Measurements from ENCODE around the gene MLC1.
"Not testable (repeated sequence)": the region's sequence is repeated elsewhere in the genome, so short reads cannot be mapped to it uniquely, and the experiment has no call there.

Gene MLC1

GRCh38 chr22:50089231-50089630 lies 4.0 kb upstream of the MLC1 start:
- H3K27me3 ChIP-seq (ENCODE audit: control insufficient read depth in 5 of 5, insufficient read depth in 4 of 5, low read length in 5 of 5) = peaks cover 8 to 15% (median 9%) of the 10 kb centered on the region in 5 donors
- peaks cover 0 to 2% (median 0%) of the 10 kb centered on the region in 5 donors for H3K9me3 ChIP-seq (ENCODE audit: control insufficient read depth in 5 of 5, low read length in 5 of 5)
- no peaks in the 10 kb centered on the region for H3K36me3 ChIP-seq (ENCODE audit: control insufficient read depth in 5 of 5, insufficient read depth in 5 of 5, low read length in 5 of 5)
- peaks cover 0 to 4% (median 0%) of the 10 kb centered on the region in 5 donors for H3K4me1 ChIP-seq (ENCODE audit: control insufficient read depth in 5 of 5, insufficient read depth in 5 of 5, low read length in 5 of 5)
- no peak overlapping the region for H3K9ac ChIP-seq (ENCODE audit: low read length in 5 of 5)
- H3K27ac ChIP-seq (ENCODE audit: low read depth, low read length) = no peak overlapping the region
- no peak overlapping the region for H3K4me3 ChIP-seq (ENCODE audit: low read depth in 1 of 5, low read length in 5 of 5)

- H3K27ac ChIP-seq (ENCODE audit: low read depth, low read length) = no peak overlapping the region
- H3K9me3 ChIP-seq (ENCODE audit: control insufficient read depth in 5 of 5, low read length in 5 of 5) = peaks cover 0 to 2% (median 0%) of the 10 kb centered on the region in 5 donors
- peaks cover 11 to 15% (median 14%) of the 10 kb centered on the region in 5 donors for H3K27me3 ChIP-seq (ENCODE audit: control insufficient read depth in 5 of 5, insufficient read depth in 4 of 5, low read length in 5 of 5)
- H3K4me3 ChIP-seq (ENCODE audit: low read depth in 1 of 5, low read length in 5 of 5) = no peak overlapping the region
- no peaks in the 10 kb centered on the region for H3K36me3 ChIP-seq (ENCODE audit: control insufficient read depth in 5 of 5, insufficient read depth in 5 of 5, low read length in 5 of 5)
- no peak overlapping the region for H3K9ac ChIP-seq (ENCODE audit: low read length in 5 of 5)
- peaks cover 0 to 10% (median 5%) of the 10 kb centered on the region in 5 donors for H3K4me1 ChIP-seq (ENCODE audit: control insufficient read depth in 5 of 5, insufficient read depth in 5 of 5, low read length in 5 of 5)
Observed at GRCh38 chr22:50088096-50088495, 2.9 kb upstream of the MLC1 start.

- H3K27ac ChIP-seq (ENCODE audit: low read depth, low read length) = no peak overlapping the region
- H3K4me3 ChIP-seq (ENCODE audit: low read depth in 1 of 5, low read length in 5 of 5) = no peak overlapping the region
- peaks cover 0 to 15% (median 5%) of the 10 kb centered on the region in 5 donors for H3K4me1 ChIP-seq (ENCODE audit: control insufficient read depth in 5 of 5, insufficient read depth in 5 of 5, low read length in 5 of 5)
- no peak overlapping the region for H3K9ac ChIP-seq (ENCODE audit: low read length in 5 of 5)
- H3K9me3 ChIP-seq (ENCODE audit: control insufficient read depth in 5 of 5, low read length in 5 of 5) = peaks cover 0 to 2% (median 0%) of the 10 kb centered on the region in 5 donors
- H3K36me3 ChIP-seq (ENCODE audit: control insufficient read depth in 5 of 5, insufficient read depth in 5 of 5, low read length in 5 of 5) = no peaks in the 10 kb centered on the region
- peaks cover 11 to 17% (median 15%) of the 10 kb centered on the region in 5 donors for H3K27me3 ChIP-seq (ENCODE audit: control insufficient read depth in 5 of 5, insufficient read depth in 4 of 5, low read length in 5 of 5)
Observed at GRCh38 chr22:50087646-50088045, 2.4 kb upstream of the MLC1 start.

GRCh38 chr22:50086975-50087374 lies 1.7 kb upstream of the MLC1 start:
- not testable (repeated sequence) for H3K36me3 ChIP-seq (ENCODE audit: control insufficient read depth in 5 of 5, insufficient read depth in 5 of 5, low read length in 5 of 5); H3K9ac ChIP-seq (ENCODE audit: low read length in 5 of 5); H3K27ac ChIP-seq (ENCODE audit: low read depth, low read length); H3K9me3 ChIP-seq (ENCODE audit: control insufficient read depth in 5 of 5, low read length in 5 of 5); H3K4me3 ChIP-seq (ENCODE audit: low read depth in 1 of 5, low read length in 5 of 5)
- H3K27me3 ChIP-seq (ENCODE audit: control insufficient read depth in 5 of 5, insufficient read depth in 4 of 5, low read length in 5 of 5) = peaks cover 11 to 17% (median 15%) of the 10 kb centered on the region in 5 donors
- peaks cover 2 to 21% (median 5%) of the 10 kb centered on the region in 5 donors for H3K4me1 ChIP-seq (ENCODE audit: control insufficient read depth in 5 of 5, insufficient read depth in 5 of 5, low read length in 5 of 5)

GRCh38 chr22:50086526-50086925 lies 1.3 kb upstream of the MLC1 start:
- no peak overlapping the region for H3K9ac ChIP-seq (ENCODE audit: low read length in 5 of 5)
- H3K4me1 ChIP-seq (ENCODE audit: control insufficient read depth in 5 of 5, insufficient read depth in 5 of 5, low read length in 5 of 5) = peaks cover 2 to 26% (median 7%) of the 10 kb centered on the region in 5 donors
- no peak overlapping the region for H3K27ac ChIP-seq (ENCODE audit: low read depth, low read length)
- no peaks in the 10 kb centered on the region for H3K36me3 ChIP-seq (ENCODE audit: control insufficient read depth in 5 of 5, insufficient read depth in 5 of 5, low read length in 5 of 5)
- H3K4me3 ChIP-seq (ENCODE audit: low read depth in 1 of 5, low read length in 5 of 5) = no peak overlapping the region
- H3K9me3 ChIP-seq (ENCODE audit: control insufficient read depth in 5 of 5, low read length in 5 of 5) = peaks cover 0 to 2% (median 0%) of the 10 kb centered on the region in 5 donors
- H3K27me3 ChIP-seq (ENCODE audit: control insufficient read depth in 5 of 5, insufficient read depth in 4 of 5, low read length in 5 of 5) = peaks cover 11 to 17% (median 15%) of the 10 kb centered on the region in 5 donors

- peaks cover 0 to 2% (median 0%) of the 10 kb centered on the region in 5 donors for H3K9me3 ChIP-seq (ENCODE audit: control insufficient read depth in 5 of 5, low read length in 5 of 5)
- peaks cover 11 to 17% (median 13%) of the 10 kb centered on the region in 5 donors for H3K27me3 ChIP-seq (ENCODE audit: control insufficient read depth in 5 of 5, insufficient read depth in 4 of 5, low read length in 5 of 5)
- H3K4me1 ChIP-seq (ENCODE audit: control insufficient read depth in 5 of 5, insufficient read depth in 5 of 5, low read length in 5 of 5) = peaks cover 2 to 29% (median 7%) of the 10 kb centered on the region in 5 donors
- no peaks in the 10 kb centered on the region for H3K36me3 ChIP-seq (ENCODE audit: control insufficient read depth in 5 of 5, insufficient read depth in 5 of 5, low read length in 5 of 5)
- no peak overlapping the region for H3K27ac ChIP-seq (ENCODE audit: low read depth, low read length)
- H3K4me3 ChIP-seq (ENCODE audit: low read depth in 1 of 5, low read length in 5 of 5) = no peak overlapping the region
- no peak overlapping the region for H3K9ac ChIP-seq (ENCODE audit: low read length in 5 of 5)
Observed at GRCh38 chr22:50084614-50085021, 608 bp downstream of the MLC1 start.

GRCh38 chr22:50084080-50084477 lies 1.1 kb downstream of the MLC1 start:
- no peak overlapping the region for H3K27ac ChIP-seq (ENCODE audit: low read depth, low read length)
- no peaks in the 10 kb centered on the region for H3K36me3 ChIP-seq (ENCODE audit: control insufficient read depth in 5 of 5, insufficient read depth in 5 of 5, low read length in 5 of 5)
- peaks cover 2 to 29% (median 7%) of the 10 kb centered on the region in 5 donors for H3K4me1 ChIP-seq (ENCODE audit: control insufficient read depth in 5 of 5, insufficient read depth in 5 of 5, low read length in 5 of 5)
- H3K27me3 ChIP-seq (ENCODE audit: control insufficient read depth in 5 of 5, insufficient read depth in 4 of 5, low read length in 5 of 5) = peaks cover 9 to 17% (median 13%) of the 10 kb centered on the region in 5 donors
- peaks cover 0 to 2% (median 0%) of the 10 kb centered on the region in 5 donors for H3K9me3 ChIP-seq (ENCODE audit: control insufficient read depth in 5 of 5, low read length in 5 of 5)
- H3K9ac ChIP-seq (ENCODE audit: low read length in 5 of 5) = no peak overlapping the region
- H3K4me3 ChIP-seq (ENCODE audit: low read depth in 1 of 5, low read length in 5 of 5) = no peak overlapping the region

- Histone ChIP-seq H3K27ac (ENCODE audit: low read depth, low read length) (no peak overlapping the region), H3K36me3 (ENCODE audit: control insufficient read depth in 5 of 5, insufficient read depth in 5 of 5, low read length in 5 of 5) (no peaks in the 10 kb centered on the region), H3K9me3 (ENCODE audit: control insufficient read depth in 5 of 5, low read length in 5 of 5) (peaks cover 0 to 2% (median 0%) of the 10 kb centered on the region in 5 donors), H3K4me3 (ENCODE audit: low read depth in 1 of 5, low read length in 5 of 5) (no peak overlapping the region), H3K4me1 (ENCODE audit: control insufficient read depth in 5 of 5, insufficient read depth in 5 of 5, low read length in 5 of 5) (peaks cover 2 to 29% (median 7%) of the 10 kb centered on the region in 5 donors), H3K27me3 (ENCODE audit: control insufficient read depth in 5 of 5, insufficient read depth in 4 of 5, low read length in 5 of 5) (peaks cover 8 to 17% (median 12%) of the 10 kb centered on the region in 5 donors), H3K9ac (ENCODE audit: low read length in 5 of 5) (no peak overlapping the region)
Observed at GRCh38 chr22:50083462-50084079, 1.7 kb downstream of the MLC1 start.

- Histone ChIP-seq H3K27me3 (ENCODE audit: control insufficient read depth in 5 of 5, insufficient read depth in 4 of 5, low read length in 5 of 5) (peaks cover 7 to 17% (median 12%) of the 10 kb centered on the region in 5 donors), H3K9ac (ENCODE audit: low read length in 5 of 5) (no peak overlapping the region), H3K9me3 (ENCODE audit: control insufficient read depth in 5 of 5, low read length in 5 of 5) (peaks cover 0 to 2% (median 0%) of the 10 kb centered on the region in 5 donors), H3K4me1 (ENCODE audit: control insufficient read depth in 5 of 5, insufficient read depth in 5 of 5, low read length in 5 of 5) (peaks cover 2 to 29% (median 7%) of the 10 kb centered on the region in 5 donors), H3K36me3 (ENCODE audit: control insufficient read depth in 5 of 5, insufficient read depth in 5 of 5, low read length in 5 of 5) (no peaks in the 10 kb centered on the region), H3K4me3 (ENCODE audit: low read depth in 1 of 5, low read length in 5 of 5) (no peak overlapping the region), H3K27ac (ENCODE audit: low read depth, low read length) (no peak overlapping the region)
Observed at GRCh38 chr22:50082961-50083461, 2.2 kb downstream of the MLC1 start.

GRCh38 chr22:50082197-50082715 lies 3.0 kb downstream of the MLC1 start:
- Histone ChIP-seq H3K27me3 (ENCODE audit: control insufficient read depth in 5 of 5, insufficient read depth in 4 of 5, low read length in 5 of 5) (peaks cover 2 to 13% (median 11%) of the 10 kb centered on the region in 5 donors), H3K9me3 (ENCODE audit: control insufficient read depth in 5 of 5, low read length in 5 of 5) (peaks cover 0 to 2% (median 0%) of the 10 kb centered on the region in 5 donors), H3K9ac (ENCODE audit: low read length in 5 of 5) (no peak overlapping the region), H3K4me3 (ENCODE audit: low read depth in 1 of 5, low read length in 5 of 5) (no peak overlapping the region), H3K27ac (ENCODE audit: low read depth, low read length) (no peak overlapping the region), H3K36me3 (ENCODE audit: control insufficient read depth in 5 of 5, insufficient read depth in 5 of 5, low read length in 5 of 5) (no peaks in the 10 kb centered on the region), H3K4me1 (ENCODE audit: control insufficient read depth in 5 of 5, insufficient read depth in 5 of 5, low read length in 5 of 5) (peaks cover 2 to 29% (median 7%) of the 10 kb centered on the region in 5 donors)
